IPS DF 6.9 (cell line): Measurements from ENCODE around the gene NXPH2.

Experiments
- DNase-seq: peaks from one replicate; pipeline ENCODE4 v3.0.0-alpha.2; 2013; ENCODE audit warnings: low read depth, low spot score
- H3K27ac ChIP-seq: one replicate; pipeline ENCODE4 v1.5.1; 2013; ENCODE audit warnings: low read length, control low read depth
- H3K27me3 ChIP-seq: 2 replicates; pipeline ENCODE4 v1.6.1; 2013; ENCODE audit warnings: mild to moderate bottlenecking, low read length; ENCODE audit not compliant: control insufficient read depth, insufficient read depth
- H3K36me3 ChIP-seq: 2 replicates; pipeline ENCODE4 v1.6.1; 2013; ENCODE audit warnings: low read length; ENCODE audit not compliant: control insufficient read depth, insufficient read depth
- H3K4me1 ChIP-seq: 2 replicates; pipeline ENCODE4 v1.6.1; 2013; ENCODE audit warnings: low read length; ENCODE audit not compliant: control insufficient read depth, insufficient read depth
- H3K4me3 ChIP-seq: 2 replicates; pipeline ENCODE4 v1.5.1; 2013; ENCODE audit warnings: mild to moderate bottlenecking, low read length
- H3K9me3 ChIP-seq: 2 replicates; pipeline ENCODE4 v1.6.1; 2013; ENCODE audit warnings: low read length, inconsistent platforms; ENCODE audit not compliant: control insufficient read depth, insufficient read depth
- WGBS: extraction: QIAGEN DNeasy Blood & Tissue Kit; methylation state at CpG from one replicate; pipeline ENCODE4 v1.1.7; 2013; ENCODE audit warnings: mixed read lengths, missing lambda C conversion rate; ENCODE audit not compliant: insufficient read length, insufficient coverage; 5-methylcytosine and 5-hydroxymethylcytosine counted together

NXPH2 gene

GRCh38 chr2:138682163-138682562, 98.0 kb downstream of the NXPH2 start:
- DNase-seq: no peak
- Histone ChIP-seq H3K9me3 (no peaks in the 10 kb centered on the region), H3K36me3 (no peaks in the 10 kb centered on the region), H3K27ac (no peak overlapping the region), H3K4me1 (no peaks in the 10 kb centered on the region), H3K27me3 (no peaks in the 10 kb centered on the region), H3K4me3 (no peak overlapping the region)
- no CpG with 5 or more reads among the region's 2 CpGs for WGBS

GRCh38 chr2:138677221-138677620, 103.0 kb downstream of the NXPH2 start:
- no peak for DNase-seq

GRCh38 chr2:138676619-138677021, 103.6 kb downstream of the NXPH2 start:
- no peaks in the 10 kb centered on the region for H3K4me1 ChIP-seq
- H3K36me3 ChIP-seq: no peaks in the 10 kb centered on the region
- DNase-seq: no peak
- no peak overlapping the region for H3K27ac ChIP-seq
- H3K4me3 ChIP-seq: no peak overlapping the region
- H3K9me3 ChIP-seq: no peaks in the 10 kb centered on the region
- WGBS: no CpG with 5 or more reads among the region's 2 CpGs
- no peaks in the 10 kb centered on the region for H3K27me3 ChIP-seq

More at GRCh38 chr2:138677221-138677620, 103.0 kb downstream of the NXPH2 start:
- Histone ChIP-seq H3K27ac (no peak overlapping the region), H3K27me3 (no peaks in the 10 kb centered on the region), H3K4me1 (no peaks in the 10 kb centered on the region), H3K36me3 (no peaks in the 10 kb centered on the region), H3K9me3 (no peaks in the 10 kb centered on the region), H3K4me3 (no peak overlapping the region)
- WGBS: no CpG with 5 or more reads among the region's 1 CpG

- Histone ChIP-seq H3K9me3 (no peaks in the 10 kb centered on the region), H3K4me3 (no peak overlapping the region), H3K27ac (no peak overlapping the region), H3K4me1 (no peaks in the 10 kb centered on the region; the same call in 1 of the 2 replicates), H3K27me3 (no peaks in the 10 kb centered on the region), H3K36me3 (no peaks in the 10 kb centered on the region)
- DNase-seq: no peak
- WGBS: 100% methylated on average over 1 of the region's 10 CpGs
Observed at GRCh38 chr2:138671566-138671965, 108.6 kb downstream of the NXPH2 start.

- no CpG with 5 or more reads among the region's 5 CpGs for WGBS
Observed at GRCh38 chr2:138670734-138671133, 109.5 kb downstream of the NXPH2 start.

GRCh38 chr2:138665937-138666336, 114.3 kb downstream of the NXPH2 start:
- H3K27me3 ChIP-seq: no peaks in the 10 kb centered on the region
- no CpG with 5 or more reads among the region's 2 CpGs for WGBS
- no peaks in the 10 kb centered on the region; the same call in 1 of the 2 replicates for H3K4me1 ChIP-seq
- no peaks in the 10 kb centered on the region for H3K36me3 ChIP-seq
- no peaks in the 10 kb centered on the region for H3K9me3 ChIP-seq
- DNase-seq: no peak
- no peak overlapping the region for H3K4me3 ChIP-seq
- no peak overlapping the region for H3K27ac ChIP-seq

More at GRCh38 chr2:138670734-138671133, 109.5 kb downstream of the NXPH2 start:
- Histone ChIP-seq H3K9me3 (no peaks in the 10 kb centered on the region), H3K27ac (no peak overlapping the region), H3K27me3 (no peaks in the 10 kb centered on the region), H3K4me3 (no peak overlapping the region), H3K36me3 (no peaks in the 10 kb centered on the region), H3K4me1 (no peaks in the 10 kb centered on the region; the same call in 1 of the 2 replicates)
- no peak for DNase-seq

- DNase-seq: no peak
- no CpG with 5 or more reads among the region's 3 CpGs for WGBS
Observed at GRCh38 chr2:138658187-138658894, 121.8 kb downstream of the NXPH2 start.

GRCh38 chr2:138654146-138654545, 126.0 kb downstream of the NXPH2 start:
- DNase-seq: no peak
- H3K27me3 ChIP-seq: no peaks in the 10 kb centered on the region
- no CpG with 5 or more reads among the region's 4 CpGs for WGBS
- H3K36me3 ChIP-seq: no peaks in the 10 kb centered on the region
- H3K4me1 ChIP-seq: peaks cover under 1% of the 10 kb centered on the region
- H3K4me3 ChIP-seq: no peak overlapping the region
- no peak overlapping the region for H3K27ac ChIP-seq
- H3K9me3 ChIP-seq: no peaks in the 10 kb centered on the region

More at GRCh38 chr2:138658187-138658894, 121.8 kb downstream of the NXPH2 start:
- Histone ChIP-seq H3K36me3 (no peaks in the 10 kb centered on the region), H3K27me3 (no peaks in the 10 kb centered on the region), H3K4me1 (no peaks in the 10 kb centered on the region), H3K4me3 (no peak overlapping the region), H3K9me3 (no peaks in the 10 kb centered on the region), H3K27ac (no peak overlapping the region)

GRCh38 chr2:138652378-138652777, 127.8 kb downstream of the NXPH2 start:
- H3K4me1 ChIP-seq: peaks cover 2% of the 10 kb centered on the region
- H3K4me3 ChIP-seq: no peak overlapping the region
- DNase-seq: no peak
- H3K9me3 ChIP-seq: no peaks in the 10 kb centered on the region
- no peaks in the 10 kb centered on the region for H3K27me3 ChIP-seq
- no peak overlapping the region for H3K27ac ChIP-seq
- no peaks in the 10 kb centered on the region for H3K36me3 ChIP-seq
- 100% methylated on average over 1 of the region's 5 CpGs for WGBS

- Histone ChIP-seq H3K27me3 (no peaks in the 10 kb centered on the region), H3K9me3 (no peaks in the 10 kb centered on the region), H3K27ac (no peak overlapping the region), H3K4me1 (peaks cover 2% of the 10 kb centered on the region), H3K4me3 (no peak overlapping the region), H3K36me3 (no peaks in the 10 kb centered on the region)
- no peak for DNase-seq
- no CpG with 5 or more reads among the region's 1 CpG for WGBS
Observed at GRCh38 chr2:138649571-138649970, 130.6 kb downstream of the NXPH2 start.

- H3K36me3 ChIP-seq: no peaks in the 10 kb centered on the region
- no CpG with 5 or more reads among the region's 4 CpGs for WGBS
- no peak overlapping the region for H3K4me3 ChIP-seq
- H3K27ac ChIP-seq: no peak overlapping the region
- no peaks in the 10 kb centered on the region for H3K9me3 ChIP-seq
- H3K27me3 ChIP-seq: no peaks in the 10 kb centered on the region
- DNase-seq: no peak
- H3K4me1 ChIP-seq: peaks cover 2% of the 10 kb centered on the region
Observed at GRCh38 chr2:138648606-138649005, 131.6 kb downstream of the NXPH2 start.
